ENCODE results near the gene PRTG.
"Not testable (repeated sequence)": the region's sequence is repeated elsewhere in the genome, so short reads cannot be mapped to it uniquely, and the experiment has no call there.

Gene PRTG

GRCh38 chr15:55630858-55631257 is 112.1 kb downstream of the PRTG start:
- no peak for DNase-seq (ENCODE audit: low spot score)

- DNase-seq (ENCODE audit: low spot score) = no peak
These were observed 114.6 kb downstream of the PRTG start for GRCh38 chr15:55628369-55628730.

GRCh38 chr15:55627730-55628368 is 115.1 kb downstream of the PRTG start:
- peak; percentile 94 for DNase-seq (ENCODE audit: low spot score)

- DNase-seq (ENCODE audit: low spot score) = no peak
These were observed 123.2 kb downstream of the PRTG start for GRCh38 chr15:55619783-55620182.

- DNase-seq (ENCODE audit: low spot score) = no peak
These were observed 124.6 kb downstream of the PRTG start for GRCh38 chr15:55618387-55618786.

- DNase-seq (ENCODE audit: low spot score) = no peak
These were observed 127.5 kb downstream of the PRTG start for GRCh38 chr15:55615445-55615844.

GRCh38 chr15:55613727-55614126 is 129.2 kb downstream of the PRTG start:
- DNase-seq (ENCODE audit: low spot score) = no peak

- no peak for DNase-seq (ENCODE audit: low spot score)
These were observed 136.7 kb downstream of the PRTG start for GRCh38 chr15:55606214-55606613.

GRCh38 chr15:55601374-55601773 is 141.6 kb downstream of the PRTG start:
- DNase-seq (ENCODE audit: low spot score) = no peak

GRCh38 chr15:55599439-55599838 is 143.5 kb downstream of the PRTG start:
- no peak for DNase-seq (ENCODE audit: low spot score)

GRCh38 chr15:55593019-55593418 is 149.9 kb downstream of the PRTG start:
- not testable (repeated sequence) for DNase-seq (ENCODE audit: low spot score)

GRCh38 chr15:55590788-55591187 is 152.2 kb downstream of the PRTG start:
- no peak for DNase-seq (ENCODE audit: low spot score)

- no peak for DNase-seq (ENCODE audit: low spot score)
These were observed 153.7 kb downstream of the PRTG start for GRCh38 chr15:55589287-55589686.

GRCh38 chr15:55588815-55589115 is 154.2 kb downstream of the PRTG start:
- no peak for DNase-seq (ENCODE audit: low spot score)

- no peak for DNase-seq (ENCODE audit: low spot score)
These were observed 154.7 kb downstream of the PRTG start, which contains the start of gene PYGO1 for GRCh38 chr15:55588070-55588814. Gene PYGO1 (minus strand): TSS chr15:55588345. CDS start chr15:55587883, 462 bp downstream.

- DNase-seq (ENCODE audit: low spot score) = no peak
These were observed 155.5 kb downstream of the PRTG start for GRCh38 chr15:55587321-55588069.

- DNase-seq (ENCODE audit: low spot score) = no peak
These were observed 156.1 kb downstream of the PRTG start for GRCh38 chr15:55586808-55587207.

- DNase-seq (ENCODE audit: low spot score) = no peak
These were observed 166.0 kb downstream of the PRTG start for GRCh38 chr15:55576943-55577342.

GRCh38 chr15:55574096-55574495 is 168.9 kb downstream of the PRTG start:
- DNase-seq (ENCODE audit: low spot score) = no peak

- no peak for DNase-seq (ENCODE audit: low spot score)
These were observed 169.7 kb downstream of the PRTG start for GRCh38 chr15:55573224-55573623.

GRCh38 chr15:55564347-55565145 is 178.4 kb downstream of the PRTG start:
- peak; percentile 9 for DNase-seq (ENCODE audit: low spot score)

GRCh38 chr15:55562601-55563000 is 180.4 kb downstream of the PRTG start:
- DNase-seq (ENCODE audit: low spot score) = no peak
